Heart left ventricle (tissue), 16 donors: ENCODE data around the gene SLC4A1AP. TPM values are rescaled to one million over a fixed set of nuclear protein-coding genes. Genes with fewer than 3 reads are reported as not detected.
"Not testable (repeated sequence)": the region's sequence is repeated elsewhere in the genome, so short reads cannot be mapped to it uniquely, and the experiment has no call there.

Source experiments
- ATAC-seq, 4 donors: fragments of 200-7000 bp; cut with Tn5 transposase; one replicate each; pipeline ENCODE4 v1.9.1; 2020 to 2022; ENCODE audit warnings: moderate library complexity in 4 of 4, mild to moderate bottlenecking in 3 of 4, moderate number of reproducible peaks in 1 of 4
- DNase-seq, 5 donors: peaks; one replicate each; pipeline ENCODE4 v3.0.0-alpha.2; 2020
- H3K27ac ChIP-seq, 12 donors: fragments of 200-600 bp; sonication (generic) in 4 of 12; one replicate each; pipeline versions ENCODE4 v1.5.0 to v1.8.0; 2016 to 2022; ENCODE audit warnings: mild to moderate bottlenecking in 2 of 12
- H3K27me3 ChIP-seq, 9 donors: fragments of 200-600 bp; sonication (generic) in 2 of 9; one replicate each; pipeline versions ENCODE4 v1.5.1 to v1.8.0; 2016 to 2022; ENCODE audit warnings: mild to moderate bottlenecking in 3 of 9
- H3K36me3 ChIP-seq, 9 donors: fragments of 200-600 bp; sonication (generic) in 2 of 9; one replicate each; pipeline versions ENCODE4 v1.5.0 to v1.8.0; 2018 to 2022; ENCODE audit warnings: mild to moderate bottlenecking in 2 of 9
- H3K4me1 ChIP-seq, 12 donors: fragments of 200-600 bp; sonication (generic) in 4 of 12; one replicate each; pipeline versions ENCODE4 v1.5.0 to v1.8.0; 2016 to 2022; ENCODE audit warnings: mild to moderate bottlenecking in 3 of 12
- H3K4me3 ChIP-seq, 12 donors: fragments of 200-600 bp; sonication (generic) in 4 of 12; one replicate each; pipeline versions ENCODE4 v1.5.0 to v1.8.0; 2017 to 2022; ENCODE audit warnings: mild to moderate bottlenecking in 9 of 12, moderate library complexity in 4 of 12
- H3K9me3 ChIP-seq, 12 donors: fragments of 200-600 bp; sonication (generic) in 4 of 12; one replicate each; pipeline versions ENCODE4 v1.5.0 to v1.8.0; 2016 to 2022; ENCODE audit warnings: mild to moderate bottlenecking in 1 of 12
- POLR2A ChIP-seq, 2 donors: fragments of 450-650 bp; IDR thresholded peaks; one replicate each; pipeline ENCODE4 v1.6.1; 2017; ENCODE audit warnings: antibody characterized with exemption in 2 of 2, mild to moderate bottlenecking in 2 of 2, moderate library complexity in 2 of 2
- WGBS, 4 donors: extraction: QIAGEN DNeasy Blood & Tissue Kit in 2 of 4; methylation state at CpG; one replicate each; pipeline versions ENCODE4 v1.1.5 to v1.1.7; 2013 to 2018; 5-methylcytosine and 5-hydroxymethylcytosine counted together
- intact Hi-C, 10 donors: fragments of 100-400 bp; cut with DNase I; formaldehyde crosslinking; loops; one replicate each; pipeline versions ENCODE4 v1.11.1 to v1.14.2; 2022
- polyA plus RNA-seq, 2 donors: library from polyadenylated mRNA; stranded (reverse); fragments of 200-250 nt; gene quantifications; one replicate each; pipeline ENCODE4 v1.2.3, GENCODE V29; 2013
- total RNA-seq, 9 donors: library from RNA; depleted of rRNA in 2 of 9; stranded (reverse); fragments of >200 nt in 2 of 9; fragmentation: NEBNext Ultra II Directional in 3 of 9; extraction: Animal tissue kit (Norgen Biotek cat#: 25700) in 3 of 9; gene quantifications; one replicate each; pipeline versions ENCODE4 v1.1.0 to v1.2.4, GENCODE V29; 2016 to 2023
- TF ChIP-seq, protein P1 (sequence below), 12 donors: fragments of 200-600 bp; sonication (generic) in 4 of 12; IDR thresholded peaks; one replicate each; pipeline versions ENCODE4 v1.5.0 to v1.8.0; 2018 to 2022; ENCODE audit warnings: antibody characterized with exemption in 12 of 12, mild to moderate bottlenecking in 5 of 12
- donor health status: ischemic (EF 13 %, LVEDD 7.1; RV severe dilation, severe dysfunction).
- donor health status: healthy with polysubstance abuse.
- donor health status: DM: no; HTN: yes; CAD: no.
- donor health status: DM: no; HTN: no; CAD: no.
- donor health status: ischemic (EF 25% LVEDD 6.9; RV normal size, moderate dysfunction).
- donor health status: ischemic (EF 25% LVEDD 5.7; RV mildly dilated, moderate dysfunction).
- donor health status: healthy.
- donor health status: DM: yes; HTN: yes; CAD: no.
- donor health status: ischemic (EF 35%, LVEDD 5.7; RV mildly dilated, moderate dysfunction).
- donor health status: nonischemic (EF 11% LVEDD 7.7; RV severe dilation, severe dysfunction).
- donor health status: DM: yes; HTN: yes; CAD: no.
- donor health status: PGD.
- donor health status: ischemic (EF 29% LVEDD 5.4; RV normal size, mild dysfunction).
- donor health status: nonischemic (EF 23%, LVEDD 6.1; RV moderate dilation, normal function).

The SLC4A1AP gene
- total and polyA plus RNA-seq, 11 donors = 14.9 to 27.8 (median 22.4) TPM

- ATAC-seq (no peak), DNase-seq (no peak)
- 56 to 80% (median 70%) methylated on average over 1 of the region's 1 CpG for WGBS, 4 donors
- intact Hi-C loops = loop anchor here in 3 of 10 donors (10.0 kb wide), 2 partner anchors 127 to 137 kb away; partner anchors contain the start of genes IFT172 (in 2 of the 3), FNDC4 (in 1 of the 3) and GCKR (in 1 of the 3)
- no peak overlapping the region for H3K27ac ChIP-seq
- H3K4me1 ChIP-seq = peaks cover 0 to 5% (median 0%) of the 10 kb centered on the region in 12 donors
- H3K9me3 ChIP-seq = no peaks in the 10 kb centered on the region
- H3K27me3 ChIP-seq = no peaks in the 10 kb centered on the region
- TF ChIP-seq, protein P1, sequence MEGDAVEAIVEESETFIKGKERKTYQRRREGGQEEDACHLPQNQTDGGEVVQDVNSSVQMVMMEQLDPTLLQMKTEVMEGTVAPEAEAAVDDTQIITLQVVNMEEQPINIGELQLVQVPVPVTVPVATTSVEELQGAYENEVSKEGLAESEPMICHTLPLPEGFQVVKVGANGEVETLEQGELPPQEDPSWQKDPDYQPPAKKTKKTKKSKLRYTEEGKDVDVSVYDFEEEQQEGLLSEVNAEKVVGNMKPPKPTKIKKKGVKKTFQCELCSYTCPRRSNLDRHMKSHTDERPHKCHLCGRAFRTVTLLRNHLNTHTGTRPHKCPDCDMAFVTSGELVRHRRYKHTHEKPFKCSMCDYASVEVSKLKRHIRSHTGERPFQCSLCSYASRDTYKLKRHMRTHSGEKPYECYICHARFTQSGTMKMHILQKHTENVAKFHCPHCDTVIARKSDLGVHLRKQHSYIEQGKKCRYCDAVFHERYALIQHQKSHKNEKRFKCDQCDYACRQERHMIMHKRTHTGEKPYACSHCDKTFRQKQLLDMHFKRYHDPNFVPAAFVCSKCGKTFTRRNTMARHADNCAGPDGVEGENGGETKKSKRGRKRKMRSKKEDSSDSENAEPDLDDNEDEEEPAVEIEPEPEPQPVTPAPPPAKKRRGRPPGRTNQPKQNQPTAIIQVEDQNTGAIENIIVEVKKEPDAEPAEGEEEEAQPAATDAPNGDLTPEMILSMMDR (IDR thresholded peaks at IDR 0.05) = no peak
- no peak for TF ChIP-seq POLR2A (IDR thresholded peaks at IDR 0.05)
- H3K36me3 ChIP-seq = peaks cover 0 to 86% (median 74%) of the 10 kb centered on the region in 9 donors
- no peak overlapping the region for H3K4me3 ChIP-seq
Observed at GRCh38 chr2:27621524-27621923, 42.2 kb upstream of the SLC4A1AP start.

- ATAC-seq = no peak
- Histone ChIP-seq H3K4me3 (no peak overlapping the region), H3K27me3 (no peaks in the 10 kb centered on the region), H3K36me3 (peaks cover 0 to 72% (median 60%) of the 10 kb centered on the region in 9 donors), H3K9me3 (no peaks in the 10 kb centered on the region), H3K27ac (no peak overlapping the region), H3K4me1 (peaks cover 0 to 19% (median 8%) of the 10 kb centered on the region in 12 donors)
- DNase-seq = no peak
- TF ChIP-seq, protein P1 (IDR thresholded peaks at IDR 0.05) = no peak
- no peak for TF ChIP-seq POLR2A (IDR thresholded peaks at IDR 0.05)
- 90 to 95% (median 92%) methylated on average over 3 of the region's 3 CpGs for WGBS, 4 donors
- intact Hi-C loops = loop anchor here in 3 of 10 donors (10.0 kb wide), 2 partner anchors 128 to 138 kb away; partner anchors contain the start of genes IFT172 (in 2 of the 3), FNDC4 (in 1 of the 3) and GCKR (in 1 of the 3)
Observed at GRCh38 chr2:27622921-27623384, 40.7 kb upstream of the SLC4A1AP start.

DNA sequence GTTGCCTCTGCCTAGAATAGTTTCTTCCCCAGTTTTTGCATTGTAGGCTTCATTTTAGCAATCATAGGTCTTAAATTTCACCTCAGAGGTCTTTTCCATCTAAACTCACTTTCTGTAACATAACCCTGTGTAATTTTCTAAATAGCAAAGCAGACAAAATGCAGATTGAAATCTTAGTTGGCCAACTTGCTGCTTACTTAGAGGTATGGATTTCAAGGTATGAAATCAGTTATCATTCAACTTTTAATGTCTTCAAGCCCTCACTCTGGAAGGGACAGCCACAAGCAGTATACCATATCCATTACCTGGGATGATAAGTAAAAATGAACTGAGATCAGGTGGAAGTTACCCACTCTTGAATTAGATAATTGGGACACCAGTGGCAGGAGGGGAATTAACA lies 38.7 kb upstream of the SLC4A1AP start:
- Histone ChIP-seq H3K4me3 (no peak overlapping the region), H3K9me3 (no peaks in the 10 kb centered on the region), H3K27me3 (no peaks in the 10 kb centered on the region), H3K36me3 (peaks cover 0 to 52% (median 40%) of the 10 kb centered on the region in 9 donors), H3K27ac (no peak overlapping the region), H3K4me1 (peaks cover 0 to 31% (median 18%) of the 10 kb centered on the region in 12 donors)
- ATAC-seq = no peak
- TF ChIP-seq, protein P1 (IDR thresholded peaks at IDR 0.05) = no peak
- TF ChIP-seq POLR2A (IDR thresholded peaks at IDR 0.05) = no peak
- intact Hi-C loops = loop anchor here in 4 of 10 donors (5.0 to 10.0 kb wide), 3 partner anchors 130 to 143 kb away; partner anchors contain the start of genes IFT172 (in 2 of the 4), FNDC4 (in 1 of the 4) and GCKR (in 1 of the 4)
- DNase-seq = no peak

GRCh38 chr2:27626323-27626722 lies 37.4 kb upstream of the SLC4A1AP start:
- not testable (repeated sequence) for DNase-seq, H3K9me3 ChIP-seq, H3K4me3 ChIP-seq, ATAC-seq, H3K27me3 ChIP-seq
- peaks cover 0 to 50% (median 37%) of the 10 kb centered on the region in 9 donors for H3K36me3 ChIP-seq
- intact Hi-C loops = loop anchor here in 4 of 10 donors (5.0 to 10.0 kb wide), 3 partner anchors 132 to 144 kb away; partner anchors contain the start of genes IFT172 (in 2 of the 4), FNDC4 (in 1 of the 4) and GCKR (in 1 of the 4)
- WGBS, 4 donors = 89 to 96% (median 91%) methylated on average over 1 of the region's 1 CpG
- peak overlapping the region in 4 of 12 donors; percentile 18 to 83 (median 42) for H3K27ac ChIP-seq
- H3K4me1 ChIP-seq = peaks cover 0 to 39% (median 21%) of the 10 kb centered on the region in 12 donors

GRCh38 chr2:27626921-27627320 lies 36.8 kb upstream of the SLC4A1AP start:
- not testable (repeated sequence) for H3K9me3 ChIP-seq, H3K27me3 ChIP-seq, DNase-seq, H3K4me3 ChIP-seq
- Histone ChIP-seq H3K4me1 (peaks cover 0 to 39% (median 21%) of the 10 kb centered on the region in 12 donors), H3K36me3 (peaks cover 0 to 50% (median 37%) of the 10 kb centered on the region in 9 donors), H3K27ac (peak overlapping the region in 9 of 12 donors; percentile 18 to 83 (median 32))
- WGBS, 4 donors = 39 to 53% (median 49%) methylated on average over 3 of the region's 3 CpGs
- intact Hi-C loops = loop anchor here in 4 of 10 donors (5.0 to 10.0 kb wide), 3 partner anchors 132 to 145 kb away; partner anchors contain the start of genes IFT172 (in 2 of the 4), FNDC4 (in 1 of the 4) and GCKR (in 1 of the 4)
- ATAC-seq = peak in 3 of 4 donors; percentile 16 to 50 (median 46)
